ENCODE data around the gene KCNJ5.

KCNJ5 gene

DNA sequence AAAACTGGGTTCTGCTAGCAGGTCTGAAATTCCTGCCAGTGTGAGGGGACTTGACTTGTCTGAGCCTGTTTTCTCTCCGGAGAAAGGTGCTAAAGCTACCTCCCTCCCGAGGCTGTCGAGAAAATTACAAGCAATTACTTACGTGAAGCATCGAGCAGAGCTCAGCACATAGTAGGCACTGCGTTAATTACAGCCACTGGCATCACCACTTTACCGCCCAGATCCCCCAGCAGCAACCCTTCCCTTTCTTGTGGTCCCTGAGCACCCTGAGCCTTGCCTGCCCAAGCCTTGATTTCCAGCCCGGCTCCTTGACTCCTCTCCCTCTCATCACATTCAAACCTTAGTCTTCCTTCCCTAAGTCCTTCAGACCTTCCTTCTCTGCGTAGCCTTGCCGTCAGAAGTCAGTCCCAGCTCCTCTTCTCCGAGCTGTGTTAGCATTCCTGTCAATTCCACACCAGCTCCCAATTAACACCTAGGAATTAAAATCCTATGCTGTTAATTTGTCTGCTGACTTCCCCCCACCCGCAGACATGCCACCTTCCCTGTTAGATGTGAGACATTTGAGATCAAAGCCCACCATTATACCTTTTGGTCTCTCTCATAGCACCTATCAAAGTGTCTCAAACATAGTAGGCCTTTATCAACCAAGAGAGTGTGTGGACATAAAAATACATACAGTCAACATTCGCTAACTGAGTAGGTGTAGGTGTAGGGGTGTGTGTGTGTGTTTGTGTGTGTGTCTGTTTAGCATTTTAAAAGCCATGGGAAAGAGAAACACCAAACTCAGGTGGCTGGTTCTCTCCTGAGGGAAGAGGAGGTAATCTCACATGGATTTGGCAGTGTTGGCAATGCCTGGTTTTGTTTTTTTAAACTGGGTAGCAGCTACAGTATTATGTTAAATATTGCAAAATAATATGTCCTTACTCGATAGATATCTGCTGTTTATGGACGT lies 2.8 kb upstream of the KCNJ5 start:
- H3K27ac ChIP-seq, result no peak overlapping the region
- no peak for TF ChIP-seq ZFX (IDR thresholded peaks at IDR 0.05)
- TF ChIP-seq, protein P1, sequence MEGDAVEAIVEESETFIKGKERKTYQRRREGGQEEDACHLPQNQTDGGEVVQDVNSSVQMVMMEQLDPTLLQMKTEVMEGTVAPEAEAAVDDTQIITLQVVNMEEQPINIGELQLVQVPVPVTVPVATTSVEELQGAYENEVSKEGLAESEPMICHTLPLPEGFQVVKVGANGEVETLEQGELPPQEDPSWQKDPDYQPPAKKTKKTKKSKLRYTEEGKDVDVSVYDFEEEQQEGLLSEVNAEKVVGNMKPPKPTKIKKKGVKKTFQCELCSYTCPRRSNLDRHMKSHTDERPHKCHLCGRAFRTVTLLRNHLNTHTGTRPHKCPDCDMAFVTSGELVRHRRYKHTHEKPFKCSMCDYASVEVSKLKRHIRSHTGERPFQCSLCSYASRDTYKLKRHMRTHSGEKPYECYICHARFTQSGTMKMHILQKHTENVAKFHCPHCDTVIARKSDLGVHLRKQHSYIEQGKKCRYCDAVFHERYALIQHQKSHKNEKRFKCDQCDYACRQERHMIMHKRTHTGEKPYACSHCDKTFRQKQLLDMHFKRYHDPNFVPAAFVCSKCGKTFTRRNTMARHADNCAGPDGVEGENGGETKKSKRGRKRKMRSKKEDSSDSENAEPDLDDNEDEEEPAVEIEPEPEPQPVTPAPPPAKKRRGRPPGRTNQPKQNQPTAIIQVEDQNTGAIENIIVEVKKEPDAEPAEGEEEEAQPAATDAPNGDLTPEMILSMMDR (conservative IDR thresholded peaks at IDR 0.05), result no peak

DNA sequence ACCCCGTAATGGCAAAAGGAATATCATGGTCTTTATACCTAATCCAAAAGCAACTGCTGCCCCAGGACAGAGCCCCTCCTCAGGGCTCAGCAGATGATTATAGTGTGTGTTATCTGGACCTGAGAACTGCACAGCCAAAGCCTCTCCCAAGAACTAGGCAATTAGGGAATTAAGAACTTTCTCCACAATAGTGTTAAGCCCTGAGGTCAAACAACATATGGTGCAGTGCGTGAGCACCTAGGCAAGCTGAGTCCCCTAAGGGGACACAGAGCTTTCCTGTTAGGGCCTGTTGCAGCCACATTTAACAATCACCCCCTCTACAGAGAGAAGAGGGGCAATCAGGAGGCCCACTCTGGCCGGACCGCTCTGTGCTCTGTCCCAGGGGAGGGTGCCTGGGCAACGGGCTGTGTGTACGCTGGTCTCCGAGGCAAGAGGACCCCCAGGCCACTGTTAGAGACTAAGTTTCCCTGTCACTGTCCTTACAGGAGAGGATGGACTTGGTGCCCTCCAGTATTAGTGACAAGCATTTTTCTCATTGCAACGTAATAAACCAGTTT lies 1.4 kb upstream of the KCNJ5 start:
- no peak overlapping the region for H3K27ac ChIP-seq

DNA sequence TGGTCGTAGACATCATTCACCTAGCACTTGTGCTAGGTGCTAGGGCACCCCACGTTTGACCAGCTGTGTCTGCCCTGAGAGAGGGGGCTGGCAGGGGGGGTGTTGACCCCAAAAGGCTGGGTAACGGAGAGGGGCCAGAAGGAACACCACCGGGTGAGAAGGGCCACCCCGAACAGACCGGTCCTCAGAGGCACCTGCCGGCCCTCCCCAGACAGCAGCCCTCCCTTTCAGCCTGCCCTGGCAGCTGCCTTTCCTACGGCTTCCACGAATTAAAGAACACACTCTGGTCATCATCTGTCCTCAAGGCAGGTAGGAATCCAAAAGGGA lies 977 bp upstream of the KCNJ5 start:
- no peak overlapping the region; the same call in 1 of the 2 replicates for H3K27ac ChIP-seq
- TF ChIP-seq, protein P1 (conservative IDR thresholded peaks at IDR 0.05), result no peak
- no peak for TF ChIP-seq ZFX (IDR thresholded peaks at IDR 0.05)

More for the DNA sequence above, 1.4 kb upstream of the KCNJ5 start:
- no peak for TF ChIP-seq ZFX (IDR thresholded peaks at IDR 0.05)
- TF ChIP-seq, protein P1 (conservative IDR thresholded peaks at IDR 0.05), result no peak

DNA sequence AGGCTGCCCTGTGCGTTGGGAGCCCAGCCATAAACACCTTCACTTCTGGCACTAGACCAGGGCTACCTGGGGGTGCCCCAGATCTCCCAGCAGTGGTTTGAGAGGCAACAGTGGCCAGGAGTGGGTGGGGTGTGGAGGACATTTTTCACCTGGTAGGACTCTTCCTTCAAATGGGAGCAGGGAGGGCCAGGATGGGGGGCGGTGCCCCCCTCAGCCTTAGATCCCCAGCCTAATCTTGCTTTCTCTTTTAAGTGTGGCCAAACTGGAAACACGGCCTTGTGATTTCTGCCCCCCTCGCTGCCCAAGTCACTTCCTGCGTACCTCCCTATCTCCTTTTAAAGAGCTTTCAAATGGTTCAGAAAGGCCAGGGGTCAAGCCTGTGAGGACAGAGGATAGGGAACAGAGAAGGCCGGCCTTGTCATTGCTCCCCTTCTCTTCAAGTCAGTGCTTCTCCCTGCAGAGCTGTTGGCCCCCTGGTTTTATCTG lies 800 bp downstream of the KCNJ5 start:
- H3K27ac ChIP-seq, result no peak overlapping the region
- no peak for TF ChIP-seq ZFX (IDR thresholded peaks at IDR 0.05)
- TF ChIP-seq, protein P1 (conservative IDR thresholded peaks at IDR 0.05), result no peak

DNA sequence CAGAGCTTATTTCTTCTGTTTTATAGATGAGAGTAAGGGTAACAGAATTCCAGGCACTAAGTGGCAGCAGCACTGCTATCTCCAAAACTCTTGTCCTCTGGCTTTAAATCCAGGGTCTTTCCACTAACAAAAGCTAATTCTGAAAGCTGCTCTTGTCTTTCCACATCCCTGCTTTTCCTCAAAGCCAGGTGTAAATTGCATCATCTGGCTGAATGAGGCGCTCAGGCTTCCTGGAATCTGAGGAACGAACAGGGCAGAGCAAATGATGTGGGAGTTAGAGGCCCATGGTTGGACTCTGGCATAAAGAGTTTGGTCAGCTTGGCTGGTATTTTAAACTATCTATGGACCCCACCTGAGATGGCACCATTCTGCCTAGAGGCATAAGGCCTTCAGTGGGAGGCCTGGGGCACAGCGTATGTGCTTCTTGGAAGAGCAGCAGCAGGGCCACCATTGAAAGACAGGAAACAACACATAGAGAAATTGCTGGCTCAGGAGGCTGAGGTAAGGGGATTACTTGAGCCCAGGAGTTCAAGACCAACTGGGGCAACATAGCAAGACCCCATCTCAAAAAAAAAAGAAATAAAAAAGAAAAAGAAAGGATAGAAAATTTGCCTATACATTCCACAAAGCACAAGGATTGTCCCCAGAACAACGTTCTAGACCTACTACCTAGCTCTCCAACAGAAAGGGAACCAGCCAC lies 1.9 kb downstream of the KCNJ5 start:
- H3K27ac ChIP-seq, result no peak overlapping the region
- no peak for TF ChIP-seq ZFX (IDR thresholded peaks at IDR 0.05)

DNA sequence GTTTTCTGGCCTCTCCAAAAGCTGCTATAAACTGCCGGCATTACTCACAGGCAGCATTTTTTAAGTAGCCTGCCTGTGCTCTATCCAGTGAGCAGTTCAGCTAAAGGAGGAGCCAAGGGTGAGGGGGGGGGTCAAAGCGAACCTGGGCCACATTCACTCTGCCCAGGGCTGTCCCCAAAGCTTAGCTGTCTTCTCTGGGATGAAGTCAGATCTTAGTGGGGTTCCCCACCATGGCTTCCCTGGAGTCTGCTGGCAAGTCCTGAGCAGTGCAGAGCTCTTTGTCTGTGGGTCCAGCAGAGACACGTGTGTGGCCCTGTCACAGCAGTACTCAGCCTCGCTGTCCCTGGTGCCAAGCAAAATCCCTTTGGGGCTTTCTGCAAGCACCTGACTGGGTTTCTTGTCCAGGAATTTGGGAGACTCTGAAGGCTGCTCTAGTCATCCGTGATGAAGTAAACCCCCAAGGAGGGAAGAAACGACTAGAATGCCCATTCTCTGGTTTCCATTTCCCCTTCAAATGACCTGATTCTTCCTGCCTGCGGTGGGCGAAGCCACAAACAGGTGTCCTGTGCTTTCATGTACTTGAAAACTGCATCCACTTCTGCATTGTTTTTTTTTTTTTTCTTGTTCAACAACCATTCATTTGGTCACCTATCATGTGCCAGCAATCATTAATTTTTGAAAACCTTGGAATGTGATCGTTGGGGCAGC lies 2.6 kb downstream of the KCNJ5 start:
- H3K27ac ChIP-seq, result no peak overlapping the region
- no peak for TF ChIP-seq ZFX (IDR thresholded peaks at IDR 0.05)
- TF ChIP-seq, protein P1 (conservative IDR thresholded peaks at IDR 0.05), result no peak

DNA sequence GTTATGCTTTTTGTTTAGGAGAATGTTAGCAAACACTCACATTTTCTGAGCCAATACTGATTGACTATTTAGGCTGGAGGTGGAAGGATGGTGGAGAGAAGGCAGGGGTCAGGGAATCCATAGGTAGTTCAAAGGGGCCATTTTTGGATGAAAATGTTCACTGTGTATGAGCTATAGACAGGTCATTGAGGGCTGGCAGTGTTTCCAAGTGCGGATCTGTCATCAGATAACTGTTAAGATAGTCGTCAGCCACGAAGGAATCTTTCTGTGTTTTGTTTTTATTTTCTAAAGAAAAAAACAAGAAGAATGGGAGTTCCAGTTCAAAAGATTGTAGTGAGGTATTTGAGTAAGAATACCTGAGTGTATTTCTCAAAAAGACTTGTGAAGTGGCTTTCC lies 3.1 kb downstream of the KCNJ5 start:
- TF ChIP-seq, protein P1 (conservative IDR thresholded peaks at IDR 0.05), result no peak
- no peak for TF ChIP-seq ZFX (IDR thresholded peaks at IDR 0.05)
- H3K27ac ChIP-seq, result no peak overlapping the region

Measured in C4-2B (cell line).